Fibroblast of pulmonary artery (primary cell): ENCODE results near the gene CNTRL.
"Not testable (repeated sequence)": the region's sequence is repeated elsewhere in the genome, so short reads cannot be mapped to it uniquely, and the experiment has no call there.

ENCODE experiments used
- DNase-seq: peaks from one replicate; pipeline ENCODE4 v3.0.0-alpha.2; 2010; ENCODE audit warnings: low read depth
- H3K4me3 ChIP-seq: replicated peaks from 2 replicates; pipeline ENCODE4 v1.5.1; 2011; ENCODE audit warnings: low read depth, mild to moderate bottlenecking, control low read depth, low read length, moderate library complexity
- TF ChIP-seq, protein P1 (sequence below): IDR thresholded peaks from 2 replicates; pipeline ENCODE4 v1.5.1; 2011; ENCODE audit warnings: mild to moderate bottlenecking, control low read depth, low read length, inconsistent platforms; ENCODE audit errors: missing control alignments

Gene CNTRL

DNA sequence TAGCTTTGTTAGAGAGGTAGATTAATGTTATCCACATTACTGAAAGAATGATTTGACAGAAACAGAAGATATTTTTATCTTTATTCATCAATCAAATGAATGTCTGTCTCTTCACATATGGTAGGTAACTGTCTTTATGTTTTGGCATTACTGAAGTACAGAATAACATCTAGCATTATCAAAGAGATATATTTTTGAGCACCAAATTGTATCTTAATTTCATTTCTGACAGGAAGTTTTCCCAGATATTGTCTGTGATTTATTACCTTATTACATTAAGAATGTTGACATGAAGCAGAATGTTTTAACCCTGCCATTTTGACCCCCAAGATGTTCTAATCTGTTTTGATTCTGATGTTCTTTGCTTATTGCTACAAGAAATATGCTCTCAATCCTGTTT, 20.3 kb downstream of the CNTRL start:
- no peak for DNase-seq
- H3K4me3 ChIP-seq = no peak overlapping the region
- TF ChIP-seq, protein P1, sequence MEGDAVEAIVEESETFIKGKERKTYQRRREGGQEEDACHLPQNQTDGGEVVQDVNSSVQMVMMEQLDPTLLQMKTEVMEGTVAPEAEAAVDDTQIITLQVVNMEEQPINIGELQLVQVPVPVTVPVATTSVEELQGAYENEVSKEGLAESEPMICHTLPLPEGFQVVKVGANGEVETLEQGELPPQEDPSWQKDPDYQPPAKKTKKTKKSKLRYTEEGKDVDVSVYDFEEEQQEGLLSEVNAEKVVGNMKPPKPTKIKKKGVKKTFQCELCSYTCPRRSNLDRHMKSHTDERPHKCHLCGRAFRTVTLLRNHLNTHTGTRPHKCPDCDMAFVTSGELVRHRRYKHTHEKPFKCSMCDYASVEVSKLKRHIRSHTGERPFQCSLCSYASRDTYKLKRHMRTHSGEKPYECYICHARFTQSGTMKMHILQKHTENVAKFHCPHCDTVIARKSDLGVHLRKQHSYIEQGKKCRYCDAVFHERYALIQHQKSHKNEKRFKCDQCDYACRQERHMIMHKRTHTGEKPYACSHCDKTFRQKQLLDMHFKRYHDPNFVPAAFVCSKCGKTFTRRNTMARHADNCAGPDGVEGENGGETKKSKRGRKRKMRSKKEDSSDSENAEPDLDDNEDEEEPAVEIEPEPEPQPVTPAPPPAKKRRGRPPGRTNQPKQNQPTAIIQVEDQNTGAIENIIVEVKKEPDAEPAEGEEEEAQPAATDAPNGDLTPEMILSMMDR = no peak

DNA sequence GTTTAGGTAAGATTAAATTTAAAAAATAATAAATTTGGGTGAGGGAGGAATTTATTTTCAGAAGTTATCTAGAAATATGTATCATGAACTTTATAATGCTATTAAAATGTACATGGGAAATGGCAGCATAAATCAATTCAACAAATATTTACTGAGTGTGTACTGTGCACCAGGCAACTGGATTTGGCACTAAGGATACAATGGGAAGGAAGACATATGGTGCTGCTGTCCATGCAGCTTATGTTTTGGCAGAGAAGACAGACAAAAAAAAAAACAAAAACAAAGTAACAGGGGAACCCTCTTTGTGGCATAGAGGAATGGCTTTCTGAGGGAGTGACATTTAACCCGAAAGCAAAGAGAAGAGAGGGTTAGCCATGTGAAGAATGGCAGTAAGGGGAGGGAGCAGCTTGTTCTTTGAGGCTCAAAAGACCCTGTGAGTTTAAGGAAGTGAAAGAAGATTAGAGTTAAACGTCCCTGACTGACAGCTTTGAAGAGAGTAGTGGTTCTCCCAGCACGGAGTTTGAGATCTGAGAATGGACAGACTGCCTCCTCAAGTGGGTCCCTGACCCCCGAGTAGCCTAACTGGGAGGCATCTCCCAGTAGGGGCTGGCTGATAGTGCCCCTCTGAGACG, 23.9 kb downstream of the CNTRL start:
- H3K4me3 ChIP-seq = no peak overlapping the region
- no peak for DNase-seq
- TF ChIP-seq, protein P1 = no peak

DNA sequence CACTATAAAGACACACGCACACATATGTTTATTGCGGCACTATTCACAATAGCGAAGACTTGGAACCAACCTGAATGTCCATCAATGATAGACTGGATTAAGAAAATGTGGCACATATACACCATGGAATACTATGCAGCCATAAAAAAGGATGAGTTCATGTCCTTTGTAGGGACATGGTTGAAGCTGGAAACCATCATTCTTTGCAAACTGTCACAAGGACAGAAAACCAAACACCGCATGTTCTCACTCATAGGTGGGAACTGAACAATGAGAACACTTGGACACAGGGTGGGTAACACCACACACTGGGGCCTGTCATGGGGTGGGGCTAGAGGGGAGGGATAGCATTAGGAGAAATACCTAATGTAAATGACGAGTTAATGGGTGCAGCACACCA, 29.3 kb downstream of the CNTRL start:
- not testable (repeated sequence) for DNase-seq

GRCh38 chr9:121105531-121105930, 30.8 kb downstream of the CNTRL start:
- no peak for DNase-seq
- TF ChIP-seq, protein P1 = no peak
- H3K4me3 ChIP-seq = no peak overlapping the region

More for the DNA sequence above, 29.3 kb downstream of the CNTRL start:
- not testable (repeated sequence) for H3K4me3 ChIP-seq

GRCh38 chr9:121107029-121107428, 32.3 kb downstream of the CNTRL start:
- peak; percentile 23 for DNase-seq
- H3K4me3 ChIP-seq = no peak overlapping the region
- TF ChIP-seq, protein P1 = peak; percentile 33

DNA sequence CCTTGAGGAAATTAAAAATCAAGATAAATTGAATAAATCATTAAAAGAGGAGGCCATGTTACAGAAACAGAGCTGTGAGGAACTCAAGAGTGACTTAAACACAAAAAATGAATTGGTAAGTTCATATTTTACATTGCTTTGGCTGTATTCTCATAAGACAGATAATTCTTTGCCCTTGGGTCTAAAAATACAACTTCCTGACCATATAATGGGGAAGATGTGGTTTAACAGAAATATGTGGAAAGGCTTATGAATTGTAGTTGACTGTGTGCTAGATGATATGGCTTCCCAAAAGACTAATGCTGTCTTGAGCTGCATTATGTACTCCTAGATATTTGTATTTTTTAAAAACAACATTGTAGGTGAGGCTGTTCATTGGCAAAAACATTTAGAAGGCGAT, 33.1 kb downstream of the CNTRL start:
- no peak for DNase-seq
- TF ChIP-seq, protein P1 = no peak
- no peak overlapping the region for H3K4me3 ChIP-seq

- TF ChIP-seq, protein P1 = no peak
- DNase-seq = no peak
- H3K4me3 ChIP-seq = no peak overlapping the region
These were observed 40.7 kb downstream of the CNTRL start for GRCh38 chr9:121115466-121115865.
